NCI-H1105 treated with DMSO at 0.1 percent for 48 hours (cell line): Measurements from ENCODE around the gene DDC.
A peak's percentile ranks its signal among the peaks of the same experiment; 100 is the strongest.

Experiments used
- DNase-seq: peaks from one replicate; lab custom pipeline; 2025; lab: John Stamatoyannopoulos, UW

DDC gene, protein sequence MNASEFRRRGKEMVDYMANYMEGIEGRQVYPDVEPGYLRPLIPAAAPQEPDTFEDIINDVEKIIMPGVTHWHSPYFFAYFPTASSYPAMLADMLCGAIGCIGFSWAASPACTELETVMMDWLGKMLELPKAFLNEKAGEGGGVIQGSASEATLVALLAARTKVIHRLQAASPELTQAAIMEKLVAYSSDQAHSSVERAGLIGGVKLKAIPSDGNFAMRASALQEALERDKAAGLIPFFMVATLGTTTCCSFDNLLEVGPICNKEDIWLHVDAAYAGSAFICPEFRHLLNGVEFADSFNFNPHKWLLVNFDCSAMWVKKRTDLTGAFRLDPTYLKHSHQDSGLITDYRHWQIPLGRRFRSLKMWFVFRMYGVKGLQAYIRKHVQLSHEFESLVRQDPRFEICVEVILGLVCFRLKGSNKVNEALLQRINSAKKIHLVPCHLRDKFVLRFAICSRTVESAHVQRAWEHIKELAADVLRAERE

GRCh38 chr7:50564640-50565558 is at the start of gene DDC:
TSS of gene DDC (minus strand) at chr7:50565405. CDS start at chr7:50544085, 21,320 bp downstream.
- no peak for DNase-seq

GRCh38 chr7:50613473-50613872 is 48.3 kb upstream of the DDC start:
- DNase-seq: no peak

DNA sequence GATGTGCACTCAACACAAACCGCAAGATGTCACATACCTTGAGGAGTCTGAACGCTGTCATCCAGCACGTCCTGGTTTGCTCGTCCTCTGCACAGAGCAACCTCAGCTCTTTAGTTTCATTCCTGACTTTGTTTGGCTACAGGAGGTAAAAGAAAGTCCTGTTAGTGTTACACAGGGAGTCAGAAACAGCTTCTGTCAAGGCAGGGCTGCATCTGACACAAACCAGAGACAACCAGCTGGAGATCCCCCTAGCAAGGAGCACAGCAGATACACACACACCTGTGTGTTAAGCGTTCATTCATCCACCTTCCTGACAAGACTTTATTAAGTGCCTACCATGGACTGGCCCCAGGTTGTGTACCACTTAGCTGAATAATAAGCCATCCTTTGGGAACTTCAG is 47.5 kb upstream of the DDC start:
- no peak for DNase-seq

- DNase-seq: no peak
These were observed 45.5 kb upstream of the DDC start for GRCh38 chr7:50610521-50611277.

GRCh38 chr7:50608196-50608906 is 43.1 kb upstream of the DDC start:
- DNase-seq: no peak

GRCh38 chr7:50607524-50608125 is 42.4 kb upstream of the DDC start:
- DNase-seq: no peak

GRCh38 chr7:50605059-50605458 is 39.9 kb upstream of the DDC start:
- no peak for DNase-seq

DNA sequence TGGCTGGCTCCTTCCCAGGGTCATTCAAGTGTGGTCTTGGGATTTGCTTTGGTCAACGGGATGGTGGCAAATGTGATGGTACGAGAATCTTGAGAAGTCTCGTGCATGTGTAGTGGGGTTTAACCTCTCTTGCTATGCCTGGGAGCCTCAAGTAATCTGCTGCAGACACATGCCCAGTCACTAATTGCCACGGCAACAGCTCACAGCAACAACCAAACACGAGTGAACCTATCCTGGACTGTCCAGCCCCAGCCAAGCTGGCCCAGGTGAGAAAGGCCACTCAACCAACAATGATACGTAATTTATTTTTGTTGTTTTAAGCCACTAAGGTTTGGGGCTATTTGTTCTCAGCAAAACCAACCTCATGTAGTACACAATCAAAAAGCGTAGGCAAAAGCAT is 38.1 kb upstream of the DDC start:
- no peak for DNase-seq

- no peak for DNase-seq
These were observed 34.2 kb upstream of the DDC start for GRCh38 chr7:50599385-50599784.

DNA sequence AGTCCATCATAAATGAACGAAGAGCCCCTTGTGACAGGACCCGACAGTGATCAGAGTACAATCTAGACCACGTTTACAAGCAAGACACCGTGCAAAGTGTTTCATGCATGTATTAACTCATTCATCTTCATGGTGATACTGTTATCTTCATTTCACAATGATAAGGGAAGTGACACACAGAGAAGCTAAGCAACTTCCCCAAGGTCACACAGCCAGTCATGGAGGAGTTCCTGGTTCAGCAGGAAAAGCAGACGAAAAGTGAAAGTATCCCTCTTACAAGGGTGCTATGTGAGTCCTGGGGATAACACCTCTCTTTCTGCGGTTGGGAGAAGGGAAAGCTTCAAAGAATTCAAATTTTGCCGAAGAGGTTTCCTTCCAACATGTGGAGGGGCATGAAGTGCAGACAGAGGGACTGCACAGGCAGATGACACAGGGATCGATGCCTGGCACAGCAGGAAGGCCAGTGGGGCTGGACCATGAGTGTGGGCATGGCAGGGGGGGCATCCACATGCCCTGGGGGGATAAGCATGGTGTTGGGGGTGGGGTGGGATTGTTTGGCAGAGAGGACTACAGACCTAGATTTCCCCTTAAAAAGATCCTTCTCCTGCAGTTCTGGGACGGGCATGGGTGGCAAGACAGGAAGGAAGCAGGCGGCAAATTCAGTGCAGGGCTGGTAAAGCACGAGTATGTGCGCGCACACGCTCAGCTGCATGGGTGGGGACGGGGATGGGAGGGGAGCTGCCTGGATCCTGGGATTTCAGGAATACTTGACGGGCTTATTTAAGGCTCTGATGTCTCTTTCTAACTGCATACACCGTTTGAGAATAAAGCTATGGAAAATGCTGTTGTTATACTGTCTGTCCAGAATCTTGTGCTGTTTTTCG is 33.5 kb upstream of the DDC start:
- no peak for DNase-seq

GRCh38 chr7:50596484-50596883 is 31.3 kb upstream of the DDC start:
- no peak for DNase-seq

- DNase-seq: peak; percentile 19
These were observed 30.4 kb upstream of the DDC start for GRCh38 chr7:50595491-50596102.

DNA sequence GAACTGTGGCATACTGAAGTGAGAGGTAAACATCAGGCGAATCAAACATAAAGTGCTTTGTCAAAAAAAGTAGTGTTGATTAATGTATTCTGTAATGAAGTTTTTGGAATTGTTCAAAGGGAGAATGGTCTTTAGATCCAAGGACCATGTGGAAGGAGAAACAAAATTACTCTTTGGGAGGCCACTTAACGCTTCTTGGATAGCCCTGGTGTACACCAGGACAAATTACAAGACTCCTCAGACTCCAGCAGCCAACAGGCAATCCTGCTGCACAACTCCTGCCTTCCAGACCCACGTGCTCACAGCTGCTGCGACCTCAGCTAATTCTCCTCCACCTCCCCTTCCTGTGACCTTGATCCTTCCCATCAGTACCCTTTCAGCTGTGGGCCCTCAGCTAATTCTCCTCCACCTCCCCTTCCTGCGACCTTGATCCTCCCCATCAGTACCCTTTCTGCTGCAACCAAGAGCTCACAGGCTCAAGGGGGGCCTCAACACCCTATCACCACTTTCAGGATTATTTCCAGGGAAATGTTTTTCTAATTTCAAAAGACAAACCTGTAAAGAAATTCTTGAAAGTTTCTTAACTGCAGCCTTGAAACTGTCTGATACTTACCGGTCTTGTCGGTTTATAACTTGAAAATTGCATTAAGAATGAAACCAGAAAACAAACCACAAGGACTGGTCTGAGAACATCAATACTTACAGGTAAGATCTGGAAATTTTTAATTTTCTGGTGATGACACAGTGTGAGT is 29.7 kb upstream of the DDC start:
- no peak for DNase-seq

- DNase-seq: no peak
These were observed 28.9 kb upstream of the DDC start for GRCh38 chr7:50594136-50594535.

DNA sequence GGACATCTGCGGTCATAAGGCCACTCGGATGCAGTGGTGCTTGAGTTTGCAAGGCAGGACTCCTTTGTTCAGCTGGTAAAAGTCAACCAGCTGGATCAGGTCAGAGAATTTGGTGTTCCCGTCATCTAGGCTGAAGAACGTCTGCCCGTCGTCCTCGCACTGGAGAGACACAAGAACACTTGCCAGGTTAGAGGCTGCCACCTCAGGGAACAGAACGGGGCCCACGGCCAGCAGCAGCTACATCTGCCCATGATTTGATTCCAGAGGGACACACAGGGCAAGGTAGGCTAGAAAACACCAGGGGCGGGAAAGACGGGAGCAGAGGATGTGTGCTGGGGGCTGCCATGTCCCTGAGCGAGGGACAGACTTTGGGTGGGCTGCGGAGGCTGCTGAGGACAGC is 27.7 kb upstream of the DDC start:
- no peak for DNase-seq

DNA sequence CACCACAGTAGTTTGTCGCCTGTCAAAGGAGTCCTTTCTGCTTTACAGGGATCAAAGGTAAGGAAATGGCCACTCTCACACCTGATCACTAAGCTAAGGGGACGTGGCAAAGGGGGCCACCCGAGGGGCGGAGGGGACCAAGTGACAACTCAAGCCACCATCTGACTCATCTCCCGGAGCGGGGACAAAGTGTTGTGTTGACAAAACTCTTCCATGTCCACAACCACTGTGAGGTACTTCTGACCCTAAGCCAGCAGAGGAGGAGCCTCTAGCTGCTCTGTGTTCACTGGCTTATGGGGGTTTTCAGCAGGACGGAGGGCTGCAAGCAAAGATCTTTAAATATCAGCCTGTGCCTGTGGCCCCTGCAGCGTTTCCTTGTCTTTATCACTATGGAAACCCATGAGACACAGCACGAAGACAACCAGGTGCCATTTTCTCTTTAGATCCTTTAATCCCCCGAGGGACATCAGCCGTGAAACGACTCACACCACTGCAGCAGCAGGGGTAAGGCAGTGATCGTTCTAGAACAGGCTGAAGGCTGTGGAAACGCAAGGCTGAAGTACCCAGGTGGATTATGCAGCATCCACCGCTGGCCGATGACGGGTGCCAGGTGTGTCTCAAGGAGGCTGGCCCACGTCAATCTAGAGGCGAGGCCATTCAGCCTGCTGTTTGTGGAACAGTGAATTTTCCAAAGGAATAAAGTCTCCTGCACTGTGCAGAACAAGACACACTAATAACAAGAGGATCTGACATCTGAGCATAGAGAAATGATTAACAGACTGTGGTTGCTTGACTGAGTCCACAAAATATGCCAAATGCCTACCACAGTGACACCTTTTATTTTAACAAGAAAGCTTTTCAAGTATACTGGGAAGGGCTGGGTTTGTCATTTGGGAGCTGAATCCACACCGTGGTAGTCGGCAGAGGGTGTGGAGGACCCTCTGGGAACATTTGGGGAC is 26.6 kb upstream of the DDC start:
- DNase-seq: peak; percentile 50

- DNase-seq: no peak
These were observed 25.9 kb upstream of the DDC start for GRCh38 chr7:50591098-50591479.

GRCh38 chr7:50590535-50590934 is 25.3 kb upstream of the DDC start:
- DNase-seq: no peak
